HEK293 (cell line): ENCODE data around the gene EVL.

Experiments
- CTCF ChIA-PET: fragments of 350-600 bp; formaldehyde crosslinking; extraction: SDS; loops from one replicate; lab custom pipeline; 2021; ENCODE audit warnings: antibody characterized with exemption; lab: Yijun Ruan, JAX
- POLR2A ChIA-PET: fragments of 300-600 bp; formaldehyde crosslinking; extraction: SDS; loops from one replicate; lab custom pipeline; 2020; ENCODE audit warnings: antibody characterized with exemption, inconsistent platforms; lab: Yijun Ruan, JAX
- H3K27ac ChIP-seq: fragments of 200-500 bp; sonication (Bioruptor generic); 2 replicates; pipeline ENCODE4 v1.5.1; 2014; ENCODE audit warnings: low read depth, low read length, control low read depth, inconsistent platforms; ENCODE audit errors: extremely low read depth
- H3K36me3 ChIP-seq, 2 experiments: fragments of 200-500 bp in 1 of 2; sonication (Bioruptor generic) in 1 of 2; 1 replicate in 1 of 2; 2 replicates in 1 of 2; pipeline ENCODE4 v1.5.1; 2014 to 2017; ENCODE audit warnings: inconsistent platforms in 2 of 2, low read length in 2 of 2; ENCODE audit not compliant: control insufficient read depth in 2 of 2, insufficient read depth in 1 of 2
- H3K4me1 ChIP-seq: fragments of 200-500 bp; sonication (Bioruptor generic); 2 replicates; pipeline ENCODE4 v1.5.1; 2014; ENCODE audit warnings: mild to moderate bottlenecking, low read length, inconsistent platforms; ENCODE audit not compliant: control insufficient read depth, insufficient read depth
- H3K4me3 ChIP-seq: 2 replicates; pipeline ENCODE4 v1.5.1; 2011; ENCODE audit warnings: low read depth, mild to moderate bottlenecking, control low read depth, low read length, moderate library complexity
- H3K9me3 ChIP-seq: fragments of 200-500 bp; sonication (Bioruptor generic); 2 replicates; pipeline ENCODE4 v1.5.1; 2014; ENCODE audit warnings: low read depth, low read length, inconsistent platforms; ENCODE audit not compliant: control insufficient read depth, insufficient read depth
- AEBP2 ChIP-seq: fragments of 450-650 bp; formaldehyde crosslinking; IDR thresholded peaks from 2 replicates; pipeline ENCODE4 v1.5.1; 2016; ENCODE audit warnings: missing biosample characterization, missing genetic modification characterization, borderline replicate concordance
- CTCF ChIP-seq: fragments of 450-650 bp; formaldehyde crosslinking; IDR thresholded peaks from 2 replicates; pipeline ENCODE4 v1.5.1; 2016; ENCODE audit warnings: missing biosample characterization, missing genetic modification characterization
- GLIS1 ChIP-seq: fragments of 450-650 bp; formaldehyde crosslinking; IDR thresholded peaks from 2 replicates; pipeline ENCODE4 v1.5.1; 2016; ENCODE audit warnings: missing biosample characterization, missing genetic modification characterization
- INSM2 ChIP-seq: fragments of 450-650 bp; formaldehyde crosslinking; IDR thresholded peaks from 2 replicates; pipeline ENCODE4 v1.5.1; 2016; ENCODE audit warnings: missing biosample characterization, missing genetic modification characterization
- RBAK ChIP-seq: fragments of 450-650 bp; formaldehyde crosslinking; IDR thresholded peaks from 2 replicates; pipeline ENCODE4 v1.5.1; 2016; ENCODE audit warnings: missing biosample characterization, missing genetic modification characterization
- SALL2 ChIP-seq: fragments of 450-650 bp; formaldehyde crosslinking; IDR thresholded peaks from 2 replicates; pipeline ENCODE4 v1.5.0; 2017; ENCODE audit warnings: missing biosample characterization, mild to moderate bottlenecking, missing genetic modification characterization, borderline replicate concordance
- SETDB1 ChIP-seq: IDR thresholded peaks from one replicate; pipeline ENCODE4 v1.6.1; 2017; ENCODE audit warnings: mild to moderate bottlenecking, low read length, moderate library complexity, mixed read lengths; ENCODE audit not compliant: insufficient read length
- TRIM28 ChIP-seq: IDR thresholded peaks from 2 replicates; pipeline ENCODE4 v1.6.1; 2011; ENCODE audit warnings: low read length, control low read depth, borderline replicate concordance
- ZBTB20 ChIP-seq: fragments of 450-650 bp; formaldehyde crosslinking; IDR thresholded peaks from 2 replicates; pipeline ENCODE4 v1.5.1; 2016; ENCODE audit warnings: missing biosample characterization, missing genetic modification characterization
- ZBTB48 ChIP-seq: fragments of 450-650 bp; formaldehyde crosslinking; IDR thresholded peaks from 2 replicates; pipeline ENCODE4 v1.5.1; 2016; ENCODE audit warnings: missing biosample characterization, missing genetic modification characterization
- ZNF266 ChIP-seq: fragments of 450-650 bp; formaldehyde crosslinking; IDR thresholded peaks from 2 replicates; pipeline ENCODE4 v1.5.1; 2016; ENCODE audit warnings: missing biosample characterization, missing genetic modification characterization, low read depth
- ZNF292 ChIP-seq: fragments of 450-650 bp; formaldehyde crosslinking; IDR thresholded peaks from 2 replicates; pipeline ENCODE4 v1.5.1; 2016; ENCODE audit warnings: low read depth, missing biosample characterization, missing genetic modification characterization, borderline replicate concordance
- ZNF341 ChIP-seq: fragments of 450-650 bp; formaldehyde crosslinking; IDR thresholded peaks from 2 replicates; pipeline ENCODE4; 2016; ENCODE audit warnings: low read depth, missing biosample characterization, missing genetic modification characterization
- ZNF501 ChIP-seq: fragments of 450-650 bp; formaldehyde crosslinking; IDR thresholded peaks from 2 replicates; pipeline ENCODE4 v1.5.1; 2016; ENCODE audit warnings: missing biosample characterization, missing genetic modification characterization
- ZNF544 ChIP-seq: fragments of 450-650 bp; formaldehyde crosslinking; IDR thresholded peaks from 2 replicates; pipeline ENCODE4 v1.5.0; 2017; ENCODE audit warnings: missing biosample characterization, missing genetic modification characterization
- ZNF549 ChIP-seq: fragments of 450-650 bp; IDR thresholded peaks from 2 replicates; pipeline ENCODE4 v1.5.1; 2018; ENCODE audit warnings: missing biosample characterization, missing genetic modification characterization, mild to moderate bottlenecking, inconsistent platforms, moderate library complexity
- ZNF629 ChIP-seq: fragments of 450-650 bp; formaldehyde crosslinking; IDR thresholded peaks from 2 replicates; pipeline ENCODE4 v1.5.1; 2017; ENCODE audit warnings: missing biosample characterization, missing genetic modification characterization
- ZNF639 ChIP-seq: fragments of 450-650 bp; formaldehyde crosslinking; IDR thresholded peaks from 2 replicates; pipeline ENCODE4 v1.5.1; 2016; ENCODE audit warnings: missing biosample characterization, missing genetic modification characterization
- ZNF707 ChIP-seq: fragments of 450-650 bp; formaldehyde crosslinking; IDR thresholded peaks from 2 replicates; pipeline ENCODE4 v1.5.1; 2016; ENCODE audit warnings: missing biosample characterization, missing genetic modification characterization
- ZNF843 ChIP-seq: fragments of 450-650 bp; formaldehyde crosslinking; IDR thresholded peaks from 2 replicates; pipeline ENCODE4 v1.5.1; 2016; ENCODE audit warnings: missing biosample characterization, missing genetic modification characterization

Gene EVL

GRCh38 chr14:100155049-100155621, 89.9 kb downstream of the EVL start (continued):
- TF ChIP-seq ZNF629 (no peak), ZNF501 (tag by site-specific recombination) (peak; percentile 63; the same call in 1 of the 2 replicates), ZNF549 (no peak), ZNF639 (tag by site-specific recombination) (peak; percentile 80), ZNF707 (tag by site-specific recombination) (no peak; the same call in 1 of the 2 replicates), SETDB1 (peak; percentile 72), SALL2 (tag by site-specific recombination) (no peak)

GRCh38 chr14:100155756-100156616, 90.8 kb downstream of the EVL start:
- no peaks in the 10 kb centered on the region for H3K9me3 ChIP-seq
- H3K27ac ChIP-seq: no peak overlapping the region
- TF ChIP-seq GLIS1 (tag by site-specific recombination) (peak; percentile 16; the same call in 1 of the 2 replicates), AEBP2 (tag by site-specific recombination) (no peak), CTCF (tag by site-specific recombination) (no peak), ZBTB20 (no peak), ZNF843 (tag by site-specific recombination) (no peak), ZNF544 (no peak), ZNF292 (tag by site-specific recombination) (no peak), ZBTB48 (tag by site-specific recombination) (0 out of 2 replicates have a peak, but pooled peaks have one; percentile 23)
- ChIA-PET CTCF (interaction anchor here (0.7 to 3.6 kb wide), 15 partner anchors 10 to 209 kb away, joined by 3 to 25 read pairs (median 4); no protein-coding TSS in a partner anchor), POLR2A (interaction anchor here (0.5 kb wide), 1 partner anchor 45 kb away, joined by 4 read pairs; no protein-coding TSS in a partner anchor)
- H3K4me1 ChIP-seq: 0 out of 2 replicates have a peak, but pooled peaks cover 2% of the 10 kb centered on the region
- H3K36me3 ChIP-seq: no peaks in the 10 kb centered on the region
- H3K4me3 ChIP-seq: no peak overlapping the region

GRCh38 chr14:100156776-100157175, 91.6 kb downstream of the EVL start:
- Histone ChIP-seq H3K4me3 (no peak overlapping the region), H3K9me3 (no peaks in the 10 kb centered on the region), H3K27ac (no peak overlapping the region), H3K4me1 (0 out of 2 replicates have a peak, but pooled peaks cover 2% of the 10 kb centered on the region), H3K36me3 (no peaks in the 10 kb centered on the region)
- POLR2A ChIA-PET: interaction anchor here (0.5 to 0.7 kb wide), 2 partner anchors 44 to 134 kb away, joined by 3 to 4 read pairs; no protein-coding TSS in a partner anchor
- CTCF ChIA-PET: interaction anchor here (0.6 to 3.6 kb wide), 5 partner anchors 18 to 175 kb away, joined by 3 to 25 read pairs (median 3); no protein-coding TSS in a partner anchor
- TF ChIP-seq ZNF266 (tag by site-specific recombination): no peak
- TF ChIP-seq ZNF341 (tag by site-specific recombination): peak; percentile 46; the same call in 1 of the 2 replicates
- TF ChIP-seq INSM2 (tag by site-specific recombination): no peak
- TF ChIP-seq RBAK (tag by site-specific recombination): no peak
- no peak for TF ChIP-seq TRIM28
